OCI-M2 (cell line): ENCODE results near the gene PRAMEF26.
"Not testable (repeated sequence)": the region's sequence is repeated elsewhere in the genome, so short reads cannot be mapped to it uniquely, and the experiment has no call there.

Experiments
- DNase-seq: peaks from one replicate; lab custom pipeline; 2025; ENCODE audit not compliant: unreplicated experiment; lab: John Stamatoyannopoulos, UW

PRAMEF26 gene

DNA sequence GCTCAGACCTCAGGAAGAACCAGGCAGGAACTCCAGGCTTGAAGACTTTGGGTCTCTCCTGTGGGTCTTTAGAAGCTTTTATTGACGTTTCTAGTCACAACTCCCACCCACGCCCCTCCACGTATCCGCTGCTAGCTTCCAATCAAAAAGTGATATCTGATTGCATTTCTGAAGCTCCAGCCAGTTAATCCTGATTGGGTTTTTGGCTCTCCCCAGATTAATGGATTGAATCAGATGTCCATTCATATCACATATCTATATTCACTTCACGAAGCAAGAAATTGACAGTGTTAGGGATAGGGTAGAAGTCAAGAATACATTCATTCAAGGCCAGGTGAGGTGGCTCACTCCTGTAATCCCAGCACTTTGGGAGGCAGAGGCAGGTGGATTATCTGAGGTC lies at the start of gene PRAMEF26:
TSS of gene PRAMEF26 (minus strand) at position 101 of the 400 bp plus-strand sequence. CDS start 2,914 bp downstream, outside the sequence.
- DNase-seq: not testable (repeated sequence)

DNA sequence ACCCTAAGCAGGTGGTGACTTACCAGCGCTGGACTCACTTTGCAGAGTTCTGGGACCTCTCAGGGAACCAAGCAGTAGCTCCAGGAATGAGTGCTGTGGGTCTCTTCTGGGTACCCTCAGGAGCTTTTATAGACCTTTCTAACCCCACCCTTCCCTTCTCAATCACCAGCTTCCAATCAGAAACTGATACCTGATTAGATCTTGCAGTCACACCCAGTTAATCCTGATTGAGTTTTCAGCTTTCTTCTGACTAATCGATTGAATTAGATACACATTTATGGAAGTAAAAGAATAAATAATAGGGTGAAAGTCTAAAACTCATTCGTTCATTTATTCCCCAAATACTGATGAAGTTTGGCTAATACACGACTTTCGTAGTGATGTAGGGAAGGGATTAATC lies 45.5 kb upstream of the PRAMEF26 start, which contains the start of gene PRAMEF13:
TSS of gene PRAMEF13 (minus strand) at position 101 of the 400 bp plus-strand sequence. CDS start 1,820 bp downstream, outside the sequence.
- DNase-seq: not testable (repeated sequence)

DNA sequence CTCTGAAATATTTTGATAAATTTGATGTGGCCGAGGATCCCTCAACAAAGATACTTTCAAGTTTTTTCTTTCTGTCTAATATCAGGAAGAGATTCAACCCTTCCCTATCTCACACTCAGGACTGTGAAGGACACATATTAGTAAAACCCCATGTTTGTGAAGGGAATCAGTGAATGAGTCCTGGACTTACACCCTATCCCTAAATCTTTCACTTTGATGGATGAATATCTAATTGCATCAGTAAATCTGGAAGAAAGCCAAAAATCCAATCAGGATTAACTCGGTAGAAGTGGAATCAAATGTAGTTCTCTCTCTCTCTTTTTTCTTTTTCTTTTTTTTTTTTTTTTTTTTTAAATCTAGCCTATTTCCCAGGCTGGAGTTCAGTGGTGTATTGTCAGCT lies 15.7 kb upstream of the PRAMEF26 start, which contains the start of gene PRAMEF9:
TSS of gene PRAMEF9 (plus strand) at position 301 of the 400 bp plus-strand sequence. CDS start 3,433 bp downstream, outside the sequence.
- not testable (repeated sequence) for DNase-seq

DNA sequence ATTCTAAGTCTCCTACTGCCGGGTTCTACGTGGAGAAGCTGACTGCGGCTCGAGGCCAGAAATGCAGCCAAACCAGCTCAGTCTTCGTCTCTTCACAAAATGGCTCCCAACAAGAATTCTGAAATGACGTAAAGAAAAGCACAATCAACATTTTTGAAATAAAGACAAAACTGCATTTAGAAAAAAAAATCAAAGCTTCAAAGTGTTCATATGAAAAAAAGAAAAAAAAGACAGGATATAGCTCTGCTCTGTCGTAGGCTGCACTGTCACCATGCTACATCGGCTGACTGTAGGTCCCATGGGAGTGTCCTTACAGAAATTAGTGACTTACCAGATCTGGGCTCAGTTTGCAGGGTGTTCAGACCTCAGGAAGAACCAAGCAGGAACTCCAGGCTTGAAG lies 9.7 kb upstream of the PRAMEF26 start, which contains the start of gene HNRNPCL4:
TSS of gene HNRNPCL4 (minus strand) at position 101 of the 400 bp plus-strand sequence. CDS start 164 bp downstream, outside the sequence.
- DNase-seq: not testable (repeated sequence)

GRCh38 chr1:13116754-13117153 lies 39.1 kb downstream of the PRAMEF26 start, which contains the start of gene HNRNPCL2:
HNRNPCL2 (minus strand) TSS chr1:13116854; CDS start chr1:13116400, 454 bp downstream.
- DNase-seq: not testable (repeated sequence)
